Hepatocyte (in vitro differentiated cells): ENCODE results near the gene ABCB1. TPM values are rescaled to one million over a fixed set of nuclear protein-coding genes. Genes with fewer than 3 reads are reported as not detected.

Experiments
- DNase-seq: peaks from one replicate; pipeline ENCODE4 v3.0.0-alpha.2; 2016; ENCODE audit warnings: low spot score
- H2AFZ ChIP-seq: fragments of 200-600 bp; sonication (generic); 2 replicates; pipeline ENCODE4 v1.6.0; 2016; ENCODE audit warnings: antibody characterized with exemption, mild to moderate bottlenecking
- H3K27ac ChIP-seq: fragments of 200-600 bp; sonication (generic); 2 replicates; pipeline ENCODE4 v1.5.1; 2016; ENCODE audit warnings: mild to moderate bottlenecking
- H3K27me3 ChIP-seq: fragments of 200-600 bp; sonication (generic); 2 replicates; pipeline ENCODE4 v1.6.1; 2016
- H3K36me3 ChIP-seq: fragments of 200-600 bp; sonication (generic); replicated peaks from 2 replicates; pipeline ENCODE4 v1.5.1; 2016; ENCODE audit warnings: low read depth; ENCODE audit not compliant: insufficient read depth
- H3K4me1 ChIP-seq: fragments of 200-600 bp; sonication (generic); 2 replicates; pipeline ENCODE4 v1.5.1; 2016; ENCODE audit warnings: mild to moderate bottlenecking, moderate library complexity; ENCODE audit not compliant: insufficient read depth
- H3K4me2 ChIP-seq: fragments of 200-600 bp; sonication (generic); 2 replicates; pipeline ENCODE4 v1.6.0; 2016
- H3K4me3 ChIP-seq: fragments of 200-600 bp; sonication (generic); 2 replicates; pipeline ENCODE4 v1.5.1; 2016; ENCODE audit warnings: mild to moderate bottlenecking
- H3K79me2 ChIP-seq: fragments of 200-600 bp; sonication (generic); 2 replicates; pipeline ENCODE4 v1.6.0; 2017; ENCODE audit warnings: mild to moderate bottlenecking
- H3K9me2 ChIP-seq: fragments of 200-600 bp; sonication (generic); replicated peaks from 2 replicates; pipeline ENCODE4 v1.6.0; 2017; ENCODE audit warnings: mild to moderate bottlenecking; ENCODE audit not compliant: insufficient read depth
- H3K9me3 ChIP-seq: fragments of 200-600 bp; sonication (generic); 2 replicates; pipeline ENCODE4 v1.5.1; 2016; ENCODE audit warnings: low read depth, mild to moderate bottlenecking
- H4K20me1 ChIP-seq: fragments of 200-600 bp; sonication (generic); 2 replicates; pipeline ENCODE4 v1.6.0; 2016; ENCODE audit warnings: mild to moderate bottlenecking; ENCODE audit not compliant: insufficient read depth, poor library complexity, severe bottlenecking
- CTCF ChIP-seq: fragments of 200-600 bp; sonication (generic); IDR thresholded peaks from 2 replicates; pipeline ENCODE4 v1.5.1; 2016; ENCODE audit warnings: antibody characterized with exemption, mild to moderate bottlenecking; ENCODE audit not compliant: poor library complexity
- EZH2 ChIP-seq: fragments of 200-600 bp; sonication (generic); IDR thresholded peaks from 2 replicates; pipeline ENCODE4 v1.6.1; 2016; ENCODE audit warnings: antibody characterized with exemption, mild to moderate bottlenecking, borderline replicate concordance
- EZH2phosphoT487 ChIP-seq: fragments of 200-600 bp; sonication (generic); IDR thresholded peaks from one replicate; pipeline ENCODE4 v1.6.1; 2018; ENCODE audit warnings: antibody characterized with exemption, mild to moderate bottlenecking, low read depth, moderate library complexity; ENCODE audit not compliant: unreplicated experiment, severe bottlenecking
- WGBS: methylation state at CpG from one replicate; pipeline ENCODE4 v1.1.6; 2016; ENCODE audit warnings: low lambda C conversion rate; ENCODE audit errors: missing lambda C conversion rate; 5-methylcytosine and 5-hydroxymethylcytosine counted together
- polyA plus RNA-seq: library from polyadenylated mRNA; unstranded; fragments of >200 nt; fragmentation: Nextera tagmentation; extraction: Ambion mirVana; gene quantifications from 2 replicates; pipeline ENCODE4 v1.2.1, GENCODE V29; 2016
- total RNA-seq: library from RNA; depleted of rRNA; stranded (reverse); fragments of >200 nt; gene quantifications from 2 replicates; pipeline ENCODE4 v1.2.3, GENCODE V29; 2014

The ABCB1 gene
- total and polyA plus RNA-seq, 2 experiments from 2014 or later, result 7.9 to 20.0 TPM

GRCh38 chr7:87499494-87499893 lies 101.2 kb downstream of the ABCB1 start:
- Histone ChIP-seq H3K27ac (no peak overlapping the region), H3K79me2 (no peaks in the 10 kb centered on the region), H3K36me3 (no peaks in the 10 kb centered on the region), H2AFZ (no peak overlapping the region), H3K4me3 (no peak overlapping the region), H3K9me2 (no peaks in the 10 kb centered on the region), H3K4me2 (no peak overlapping the region), H4K20me1 (no peaks in the 10 kb centered on the region), H3K4me1 (no peaks in the 10 kb centered on the region), H3K27me3 (no peaks in the 10 kb centered on the region), H3K9me3 (no peaks in the 10 kb centered on the region)
- 97% methylated on average over 3 of the region's 3 CpGs for whole genome bisulfite sequencing
- no peak for TF ChIP-seq EZH2
- no peak for DNase-seq

- H3K4me1 ChIP-seq, result no peaks in the 10 kb centered on the region
- H2AFZ ChIP-seq, result no peak overlapping the region
- TF ChIP-seq EZH2phosphoT487, result no peak
- no peak for TF ChIP-seq EZH2
- TF ChIP-seq CTCF, result no peak
- H3K9me3 ChIP-seq, result no peaks in the 10 kb centered on the region
- H3K27me3 ChIP-seq, result no peaks in the 10 kb centered on the region
- DNase-seq, result no peak
- H3K79me2 ChIP-seq, result no peaks in the 10 kb centered on the region
- WGBS, result 47% methylated on average over 1 of the region's 1 CpG
- H3K36me3 ChIP-seq, result no peaks in the 10 kb centered on the region
- H3K27ac ChIP-seq, result no peak overlapping the region
- no peaks in the 10 kb centered on the region for H3K9me2 ChIP-seq
- no peak overlapping the region for H3K4me2 ChIP-seq
- H3K4me3 ChIP-seq, result no peak overlapping the region
- no peaks in the 10 kb centered on the region for H4K20me1 ChIP-seq
These were observed 101.8 kb downstream of the ABCB1 start for GRCh38 chr7:87498893-87499292.

GRCh38 chr7:87497482-87497881 lies 103.2 kb downstream of the ABCB1 start:
- Histone ChIP-seq H4K20me1 (no peaks in the 10 kb centered on the region), H3K9me2 (no peaks in the 10 kb centered on the region), H3K4me3 (no peak overlapping the region), H3K27me3 (no peaks in the 10 kb centered on the region), H3K4me2 (no peak overlapping the region), H2AFZ (no peak overlapping the region), H3K36me3 (no peaks in the 10 kb centered on the region), H3K79me2 (no peaks in the 10 kb centered on the region), H3K4me1 (no peaks in the 10 kb centered on the region), H3K9me3 (no peaks in the 10 kb centered on the region), H3K27ac (no peak overlapping the region)
- WGBS, result 84% methylated on average over 3 of the region's 3 CpGs
- TF ChIP-seq EZH2 (no peak), EZH2phosphoT487 (no peak), CTCF (no peak)
- no peak for DNase-seq

GRCh38 chr7:87495366-87495765 lies 105.3 kb downstream of the ABCB1 start:
- no peaks in the 10 kb centered on the region for H3K9me2 ChIP-seq
- no peaks in the 10 kb centered on the region for H3K79me2 ChIP-seq
- no peaks in the 10 kb centered on the region for H3K9me3 ChIP-seq
- TF ChIP-seq EZH2phosphoT487, result no peak
- no peak for TF ChIP-seq CTCF
- TF ChIP-seq EZH2, result no peak
- WGBS, result 86% methylated on average over 5 of the region's 5 CpGs
- no peaks in the 10 kb centered on the region for H3K4me1 ChIP-seq
- H4K20me1 ChIP-seq, result no peaks in the 10 kb centered on the region
- no peak for DNase-seq
- H3K27me3 ChIP-seq, result no peaks in the 10 kb centered on the region
- no peak overlapping the region for H3K4me2 ChIP-seq
- H3K36me3 ChIP-seq, result no peaks in the 10 kb centered on the region
- H3K4me3 ChIP-seq, result no peak overlapping the region
- no peak overlapping the region for H3K27ac ChIP-seq
- no peak overlapping the region for H2AFZ ChIP-seq
